Ascending aorta (tissue), 2 donors: Measurements from ENCODE around the gene AGPS. TPM values are rescaled to one million over a fixed set of nuclear protein-coding genes. Genes with fewer than 3 reads are reported as not detected.

ENCODE experiments used
- DNase-seq, 2 donors: peaks; one replicate each; pipeline ENCODE4 v3.0.0-alpha.2; 2019; ENCODE audit warnings: low spot score in 2 of 2
- H3K27ac ChIP-seq, 2 donors: fragments of 200-600 bp; sonication (generic); one replicate each; pipeline ENCODE4 v1.5.1; 2016 to 2017; ENCODE audit warnings: mild to moderate bottlenecking in 1 of 2
- H3K27me3 ChIP-seq: fragments of 200-600 bp; sonication (generic); one replicate; pipeline ENCODE4 v1.5.1; 2017
- H3K36me3 ChIP-seq, 2 donors: fragments of 200-600 bp; sonication (generic); one replicate each; pipeline ENCODE4 v1.5.1; 2016
- H3K4me1 ChIP-seq, 2 donors: fragments of 200-600 bp; sonication (generic); one replicate each; pipeline ENCODE4 v1.5.1; 2016 to 2017; ENCODE audit warnings: mild to moderate bottlenecking in 1 of 2
- H3K4me3 ChIP-seq, 2 donors: fragments of 200-600 bp; sonication (generic); one replicate each; pipeline ENCODE4 v1.5.1; 2016 to 2017; ENCODE audit warnings: mild to moderate bottlenecking in 1 of 2
- H3K9me3 ChIP-seq, 2 donors: fragments of 200-600 bp; sonication (generic); one replicate each; pipeline ENCODE4 v1.5.1; 2016
- CTCF ChIP-seq, 3 experiments: fragments of 200-600 bp in 2 of 3; fragments of 450-650 bp in 1 of 3; sonication (generic) in 2 of 3; IDR thresholded peaks; one replicate each; pipeline ENCODE4 v1.5.1; 2016 to 2019; ENCODE audit warnings: antibody characterized with exemption in 3 of 3, mild to moderate bottlenecking in 1 of 3, moderate library complexity in 1 of 3
- intact Hi-C: fragments of 100-400 bp; cut with DNase I; formaldehyde crosslinking; loops from one replicate; pipeline ENCODE4 v1.15.1; 2023
- total RNA-seq: library from RNA; depleted of rRNA; stranded (reverse); fragments of >200 nt; gene quantifications from one replicate; pipeline ENCODE4 v1.1.0, GENCODE V29; 2016

The AGPS gene
- total RNA-seq, 1 donor from 2014 or later: 15.9 TPM

GRCh38 chr2:177474301-177474700 is 81.7 kb downstream of the AGPS start:
- intact Hi-C loops: no loop called here
- no peaks in the 10 kb centered on the region for H3K4me1 ChIP-seq
- no peak overlapping the region for H3K4me3 ChIP-seq
- H3K27me3 ChIP-seq: no peaks in the 10 kb centered on the region
- H3K36me3 ChIP-seq: peaks cover 0 to 17% of the 10 kb centered on the region in 2 donors
- no peak for TF ChIP-seq CTCF (IDR thresholded peaks at IDR 0.05)
- no peak for DNase-seq
- peaks cover 0 to 17% of the 10 kb centered on the region in 2 donors for H3K9me3 ChIP-seq
- H3K27ac ChIP-seq: no peak overlapping the region

GRCh38 chr2:177474998-177475397 is 82.4 kb downstream of the AGPS start:
- Histone ChIP-seq H3K4me3 (no peak overlapping the region), H3K27ac (no peak overlapping the region), H3K9me3 (peaks cover 0 to 17% of the 10 kb centered on the region in 2 donors), H3K4me1 (no peaks in the 10 kb centered on the region), H3K27me3 (no peaks in the 10 kb centered on the region), H3K36me3 (peaks cover 0 to 17% of the 10 kb centered on the region in 2 donors)
- intact Hi-C loops: no loop called here
- TF ChIP-seq CTCF (IDR thresholded peaks at IDR 0.05): no peak
- DNase-seq: no peak

- H3K4me3 ChIP-seq: no peak overlapping the region
- H3K4me1 ChIP-seq: no peaks in the 10 kb centered on the region
- TF ChIP-seq CTCF (IDR thresholded peaks at IDR 0.05): no peak
- no peak for DNase-seq
- no peaks in the 10 kb centered on the region for H3K27me3 ChIP-seq
- H3K36me3 ChIP-seq: peaks cover 0 to 8% of the 10 kb centered on the region in 2 donors
- peaks cover 0 to 8% of the 10 kb centered on the region in 2 donors for H3K9me3 ChIP-seq
- intact Hi-C loops: no loop called here
- H3K27ac ChIP-seq: no peak overlapping the region
Measured at GRCh38 chr2:177476897-177477296, 84.3 kb downstream of the AGPS start.

- Histone ChIP-seq H3K4me3 (no peak overlapping the region), H3K27ac (no peak overlapping the region), H3K36me3 (no peaks in the 10 kb centered on the region), H3K27me3 (no peaks in the 10 kb centered on the region), H3K4me1 (no peaks in the 10 kb centered on the region), H3K9me3 (no peaks in the 10 kb centered on the region)
- DNase-seq: no peak
- no peak for TF ChIP-seq CTCF (IDR thresholded peaks at IDR 0.05)
- intact Hi-C loops: no loop called here
Measured at GRCh38 chr2:177478029-177478428, 85.5 kb downstream of the AGPS start.

GRCh38 chr2:177478907-177479306 is 86.3 kb downstream of the AGPS start:
- H3K27ac ChIP-seq: no peak overlapping the region
- no peaks in the 10 kb centered on the region for H3K4me1 ChIP-seq
- no peaks in the 10 kb centered on the region for H3K36me3 ChIP-seq
- H3K9me3 ChIP-seq: no peaks in the 10 kb centered on the region
- no peaks in the 10 kb centered on the region for H3K27me3 ChIP-seq
- intact Hi-C loops: no loop called here
- DNase-seq: no peak
- no peak for TF ChIP-seq CTCF (IDR thresholded peaks at IDR 0.05)
- no peak overlapping the region for H3K4me3 ChIP-seq

GRCh38 chr2:177482195-177482594 is 89.6 kb downstream of the AGPS start:
- no peak overlapping the region for H3K27ac ChIP-seq
- no peak overlapping the region for H3K4me3 ChIP-seq
- no peaks in the 10 kb centered on the region for H3K36me3 ChIP-seq
- no peak for DNase-seq
- no peaks in the 10 kb centered on the region for H3K27me3 ChIP-seq
- no peaks in the 10 kb centered on the region for H3K9me3 ChIP-seq
- H3K4me1 ChIP-seq: no peaks in the 10 kb centered on the region
- intact Hi-C loops: no loop called here
- no peak for TF ChIP-seq CTCF (IDR thresholded peaks at IDR 0.05)
